Forelimb muscle (tissue), 1 donor: Measurements from ENCODE around the gene PLCXD1. TPM values are rescaled to one million over a fixed set of nuclear protein-coding genes. Genes with fewer than 3 reads are reported as not detected.

Experiments
- DNase-seq: peaks from one replicate; pipeline ENCODE4 v3.0.0-alpha.2; 2013; ENCODE audit warnings: low read depth
- polyA plus RNA-seq: library from polyadenylated mRNA; unstranded; fragments of 120-200 nt; gene quantifications from one replicate; pipeline ENCODE4 v1.2.1, GENCODE V29; 2013; ENCODE audit not compliant: insufficient read length

PLCXD1 gene
- polyA plus RNA-seq, 1 donor: 16.8 TPM

DNA sequence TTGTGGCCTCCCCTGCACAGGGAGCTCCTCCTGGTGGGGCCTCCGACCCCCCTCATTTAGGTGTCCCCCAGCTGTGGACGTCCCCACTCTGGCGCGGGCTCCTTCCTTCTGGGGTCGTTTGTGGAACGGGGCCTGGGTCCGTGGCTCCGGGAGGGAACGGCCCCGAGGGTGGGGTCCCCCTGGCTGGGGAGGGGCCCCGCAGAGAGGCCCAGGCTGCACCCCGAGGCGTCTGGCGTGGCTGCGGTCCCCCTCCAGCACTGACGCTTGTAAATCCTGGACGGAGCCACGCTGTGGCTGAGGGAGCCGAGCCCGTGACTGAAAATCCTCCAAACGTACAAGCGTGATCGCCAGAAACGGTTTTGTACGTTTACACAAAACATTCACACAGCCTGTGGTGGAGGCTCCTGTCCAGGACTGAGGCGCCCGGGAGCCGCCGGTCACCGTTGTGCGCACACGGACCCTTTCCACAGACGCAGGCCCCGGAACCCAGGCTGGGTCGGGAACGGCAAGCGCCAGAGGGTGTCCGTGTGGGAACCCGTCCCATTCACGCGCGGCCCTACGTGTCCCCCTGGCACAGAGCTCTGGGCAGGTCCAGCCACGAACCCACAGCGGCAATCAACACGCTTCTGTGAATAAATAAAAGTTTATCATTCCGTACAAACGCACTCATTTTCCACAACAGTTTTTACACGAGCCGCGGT lies 52.6 kb downstream of the PLCXD1 start:
- DNase-seq: no peak

DNA sequence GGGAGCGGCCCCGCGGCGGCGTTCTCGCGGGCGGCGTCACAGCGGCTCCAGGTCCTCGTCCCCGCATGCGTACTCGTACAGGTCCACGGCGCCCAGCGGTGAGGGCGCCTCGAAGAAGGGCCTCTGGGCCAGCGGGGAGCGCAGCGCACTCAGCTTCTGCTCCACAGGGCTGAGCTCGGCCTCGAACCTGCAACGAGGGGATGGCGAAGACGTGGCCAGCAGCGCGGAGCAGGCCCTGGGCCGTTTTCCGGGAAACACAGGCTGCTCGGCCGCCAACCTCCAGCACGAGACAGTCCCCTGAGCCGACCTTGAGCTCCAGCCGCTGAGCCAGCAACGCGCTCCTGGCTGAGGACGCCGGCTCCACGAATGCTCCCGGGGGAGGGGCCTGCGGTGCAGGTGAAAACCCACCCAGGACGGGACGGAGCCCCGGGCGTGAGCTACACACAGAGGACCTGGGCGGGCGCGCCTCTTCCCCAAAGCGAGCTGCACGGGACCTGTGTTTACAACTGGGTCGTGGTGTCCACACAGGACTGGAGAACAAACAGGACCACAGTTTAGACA lies 53.2 kb downstream of the PLCXD1 start:
- no peak for DNase-seq

- DNase-seq: no peak
Observed at GRCh38 chrX:334971-335757, 54.0 kb downstream of the PLCXD1 start.

GRCh38 chrX:335758-336155 lies 54.6 kb downstream of the PLCXD1 start:
- DNase-seq: no peak

DNA sequence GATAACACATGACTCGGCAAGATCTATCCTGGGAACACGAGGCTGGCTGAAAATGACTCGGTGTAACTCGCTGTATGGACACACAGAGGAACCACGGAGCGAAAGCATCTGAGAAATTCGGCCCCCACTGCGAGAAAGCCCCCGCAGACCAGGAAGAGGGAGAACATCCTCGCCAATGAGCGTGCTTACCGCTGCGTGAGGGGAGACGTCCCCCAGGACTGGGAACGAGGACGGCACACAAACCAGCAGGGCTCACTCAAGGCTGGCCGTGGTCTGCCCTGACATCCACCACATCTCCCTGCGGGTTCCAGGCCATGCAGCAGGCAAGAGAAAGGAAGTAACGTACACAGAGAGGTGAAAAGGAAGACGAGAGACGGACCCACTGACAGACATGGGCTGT lies 55.0 kb downstream of the PLCXD1 start:
- no peak for DNase-seq

- no peak for DNase-seq
Observed at GRCh38 chrX:337331-337831, 56.2 kb downstream of the PLCXD1 start.

DNA sequence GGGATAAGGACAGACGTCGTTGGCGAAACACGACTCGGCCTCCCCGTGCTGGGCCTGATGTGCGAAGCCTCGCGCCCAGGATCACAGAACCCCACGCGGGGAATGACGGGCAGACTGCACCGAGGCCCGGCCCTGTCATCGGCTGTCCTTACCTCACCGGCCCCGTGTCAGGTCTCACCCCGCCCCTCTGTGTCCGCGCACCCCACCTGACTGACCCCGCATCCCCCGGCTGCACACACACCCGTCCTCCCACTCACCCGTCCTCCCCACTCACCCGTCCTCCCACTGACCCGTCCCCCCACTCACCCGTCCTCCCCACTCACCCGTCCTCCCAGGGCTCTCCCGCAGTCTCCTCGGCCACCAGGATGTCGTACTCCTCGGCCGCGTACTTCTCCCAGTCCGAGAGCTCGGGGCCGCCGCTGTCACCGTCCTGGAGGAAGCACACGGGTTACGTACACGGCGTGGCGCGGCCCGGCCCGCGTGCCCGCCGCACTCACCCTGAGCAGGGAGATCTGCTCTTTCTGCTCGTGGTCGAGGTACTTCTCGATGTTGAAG lies 57.2 kb downstream of the PLCXD1 start:
- no peak for DNase-seq

- no peak for DNase-seq
Observed at GRCh38 chrX:338836-339400, 57.7 kb downstream of the PLCXD1 start.

DNA sequence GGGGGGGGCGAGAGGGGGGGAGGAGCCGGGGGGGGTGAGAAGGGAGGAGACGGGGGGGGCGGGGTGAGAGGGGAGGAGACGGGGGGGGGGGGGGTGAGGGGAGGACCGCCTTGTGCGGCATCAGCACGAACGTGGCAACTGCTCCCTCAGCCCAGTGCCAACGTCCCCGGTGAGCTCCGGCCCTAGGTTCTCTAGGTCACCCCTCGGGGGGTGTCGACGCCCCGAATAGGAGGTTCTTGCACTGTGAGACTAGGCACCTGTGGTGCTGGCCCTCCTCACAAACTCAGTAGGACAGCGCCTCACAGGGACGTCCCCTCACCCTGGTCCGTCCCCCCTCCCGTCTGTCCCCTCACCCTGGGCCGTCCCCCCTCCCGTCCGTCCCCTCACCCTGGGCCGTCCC lies 58.9 kb downstream of the PLCXD1 start:
- no peak for DNase-seq

GRCh38 chrX:340641-341423 lies 59.7 kb downstream of the PLCXD1 start:
- DNase-seq: no peak

DNA sequence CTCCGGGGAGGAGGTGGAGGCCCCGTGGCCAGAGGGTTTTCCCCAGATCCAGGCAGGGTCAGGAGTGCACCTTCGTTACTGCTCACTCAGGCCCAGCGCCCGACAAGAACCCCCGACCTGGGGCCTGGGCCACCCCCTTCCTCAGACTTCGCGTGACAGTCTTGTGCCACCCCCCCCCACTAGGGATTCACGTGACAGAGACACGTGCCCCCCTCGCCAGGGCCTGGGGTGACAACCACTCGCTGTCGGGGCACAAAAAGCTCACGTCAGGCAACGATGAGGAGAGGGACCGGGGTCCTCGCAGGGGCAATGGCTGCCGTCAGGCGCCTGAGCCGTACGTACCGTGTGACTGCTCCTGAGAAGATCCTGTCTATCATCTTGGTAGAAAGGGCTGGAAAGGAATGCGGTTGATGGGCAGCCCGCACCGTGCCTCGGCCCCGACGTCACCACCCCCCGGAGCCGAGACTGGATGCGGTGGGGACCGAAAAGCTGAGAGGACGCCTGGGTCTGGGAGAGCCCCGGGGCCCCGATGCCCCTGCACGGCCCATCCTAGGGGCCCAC lies 60.4 kb downstream of the PLCXD1 start:
- DNase-seq: no peak

DNA sequence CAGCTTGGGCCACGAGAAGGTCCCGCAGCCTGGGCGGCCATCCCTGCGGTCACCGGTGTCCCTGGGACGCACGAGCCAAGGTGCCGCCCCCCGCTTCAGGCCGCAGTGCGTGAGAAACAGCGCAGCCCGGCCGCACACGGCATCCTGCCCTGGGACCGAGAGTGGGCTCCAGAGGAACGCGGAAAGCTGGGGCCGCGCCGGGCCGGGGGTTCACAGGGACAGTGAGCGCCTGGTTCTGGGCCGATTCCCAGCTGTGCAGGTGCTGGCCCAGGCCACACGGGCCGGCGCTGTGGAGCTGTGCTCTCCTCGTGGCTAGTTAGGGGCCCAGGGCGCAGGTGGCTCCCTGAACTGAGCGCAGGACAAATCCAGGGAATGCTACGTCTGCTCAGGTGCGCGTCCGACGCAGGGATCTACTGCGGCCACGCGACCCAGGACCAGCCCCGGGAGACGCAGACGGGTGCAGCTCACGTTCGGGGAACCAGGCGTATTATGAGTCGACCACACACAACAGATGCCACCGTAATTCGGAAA lies 63.3 kb downstream of the PLCXD1 start:
- DNase-seq: no peak

GRCh38 chrX:345020-345925 lies 64.1 kb downstream of the PLCXD1 start:
- DNase-seq: no peak

GRCh38 chrX:346034-346813 lies 65.0 kb downstream of the PLCXD1 start:
- no peak for DNase-seq

DNA sequence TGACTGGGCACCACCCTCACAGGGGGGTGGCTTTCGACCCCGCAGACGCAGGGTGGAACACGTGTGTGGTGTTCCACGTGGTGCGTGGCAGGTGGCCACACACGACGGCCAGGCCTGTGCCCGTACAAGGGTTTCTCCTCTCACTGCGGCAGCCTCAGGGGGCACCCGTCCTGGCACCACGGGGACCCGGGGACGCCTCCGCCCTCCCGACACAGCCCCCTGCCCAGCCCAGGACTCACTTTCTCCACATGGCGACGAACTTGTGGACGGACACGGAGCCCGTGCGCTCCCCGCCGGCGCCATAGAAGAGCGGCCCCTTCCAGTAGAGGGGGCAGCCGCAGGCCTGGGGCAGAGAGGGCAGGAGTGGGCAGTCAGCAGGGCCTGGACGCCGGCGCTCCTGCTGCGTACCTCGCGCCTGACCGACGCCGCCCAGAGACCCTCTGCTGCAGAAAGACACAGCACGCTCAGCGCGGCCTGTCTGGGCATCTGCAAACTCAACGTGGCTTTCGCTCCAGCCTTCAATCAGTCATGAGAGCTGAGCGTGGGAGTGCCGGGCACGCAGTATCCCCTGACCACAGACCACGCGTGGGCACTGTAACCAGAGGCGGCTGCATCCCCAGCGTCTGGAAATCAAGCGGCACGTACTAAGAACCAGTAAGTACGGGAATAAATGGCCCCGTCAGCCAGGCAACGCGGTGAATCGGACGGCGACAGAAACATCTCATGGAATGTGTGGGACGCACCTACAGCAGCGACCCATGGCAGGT lies 66.4 kb downstream of the PLCXD1 start:
- DNase-seq: no peak

DNA sequence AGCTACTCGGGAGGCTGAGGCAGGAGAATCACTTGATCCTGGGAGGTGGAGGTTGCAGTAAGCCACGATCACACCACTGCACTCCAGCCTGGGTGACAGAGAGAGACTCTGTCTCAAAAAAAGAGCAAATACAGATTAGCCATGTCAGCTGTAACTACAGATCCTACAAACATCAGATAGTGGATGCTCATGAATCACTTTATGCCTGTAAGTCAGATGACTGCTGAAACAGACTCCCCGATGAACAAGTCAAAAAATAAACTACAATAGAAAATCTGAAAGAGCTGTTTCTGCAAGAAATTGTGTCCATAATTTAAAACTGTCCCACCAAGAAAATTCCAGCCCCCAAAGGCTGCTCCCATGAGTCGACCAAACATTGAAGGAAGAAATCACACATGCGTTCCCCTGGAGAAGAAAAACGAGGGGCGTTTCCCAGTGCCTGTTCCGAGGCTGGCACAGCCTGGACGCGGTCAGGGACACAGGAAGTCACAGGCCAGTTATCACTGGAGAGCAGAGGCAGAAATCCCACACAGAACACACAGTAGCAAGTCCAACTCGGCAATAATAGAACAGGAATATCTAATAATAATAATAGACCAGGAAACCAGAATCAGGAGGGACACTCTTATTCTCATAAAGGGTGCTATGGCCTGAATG lies 67.4 kb downstream of the PLCXD1 start:
- no peak for DNase-seq

GRCh38 chrX:349196-349595 lies 68.0 kb downstream of the PLCXD1 start:
- no peak for DNase-seq

- no peak for DNase-seq
Observed at GRCh38 chrX:349702-350101, 68.5 kb downstream of the PLCXD1 start.
